ENCODE results near the gene C2CD2.

- TF ChIP-seq CTCF (IDR thresholded peaks at IDR 0.05; ENCODE audit: insufficient read depth, low read length) (no peak), REST (IDR thresholded peaks at IDR 0.05; ENCODE audit: insufficient replicate concordance, low read depth) (no peak), POLR2AphosphoS5 (IDR thresholded peaks at IDR 0.05; ENCODE audit: low read depth) (no peak), GABPA (IDR thresholded peaks at IDR 0.05; ENCODE audit: low read depth) (no peak)
Measured at GRCh38 chr21:41868062-41868710, 85.6 kb downstream of the C2CD2 start.
